IMR-90 (cell line): ENCODE results near the gene NUDT6. TPM values are rescaled to one million over a fixed set of nuclear protein-coding genes. Genes with fewer than 3 reads are reported as not detected.

ENCODE experiments used
- ATAC-seq: fragments of 200-7000 bp; cut with Tn5 transposase; 2 replicates; pipeline ENCODE4 v1.9.1; 2020; ENCODE audit warnings: low read depth, mild to moderate bottlenecking, moderate library complexity
- BruUV-seq: library from RNA; stranded (reverse); fragments of 400-500 nt; replicated peaks from 2 replicates; lab custom pipeline; 2021; lab: Mats Ljungman, UMichigan
- CTCF ChIA-PET: fragments of 300-600 bp; formaldehyde crosslinking; extraction: SDS; loops from one replicate; lab custom pipeline; 2021; ENCODE audit warnings: antibody characterized with exemption; lab: Yijun Ruan, JAX
- POLR2A ChIA-PET: fragments of 300-600 bp; sonication (Branson Sonifier 250); formaldehyde crosslinking; loops from one replicate; lab custom pipeline; 2022; ENCODE audit warnings: antibody characterized with exemption; ENCODE audit not compliant: unreplicated experiment; lab: Charles Lee
- DNase-seq: peaks from one replicate; pipeline ENCODE4 v3.0.0; 2013
- H2AFZ ChIP-seq: replicated peaks from 2 replicates; pipeline ENCODE3; 2013; ENCODE audit warnings: low read length, mild to moderate bottlenecking; ENCODE audit not compliant: poor library complexity
- H2AK5ac ChIP-seq: 2 replicates; pipeline ENCODE4 v1.6.1; 2013; ENCODE audit warnings: low read depth, low read length, inconsistent platforms
- H2AK9ac ChIP-seq: replicated peaks from 2 replicates; pipeline ENCODE3; 2013; ENCODE audit warnings: mild to moderate bottlenecking, low read depth, low read length, moderate library complexity; ENCODE audit not compliant: poor library complexity
- H2BK120ac ChIP-seq: 2 replicates; pipeline ENCODE4 v1.6.1; 2013; ENCODE audit warnings: low read depth, low read length, inconsistent platforms
- H2BK15ac ChIP-seq: 3 replicates; pipeline ENCODE4 v1.6.1; 2013; ENCODE audit warnings: low read depth, low read length, inconsistent platforms
- H2BK20ac ChIP-seq: 2 replicates; pipeline ENCODE4 v1.6.1; 2013; ENCODE audit warnings: low read depth, mild to moderate bottlenecking, inconsistent platforms, low read length, moderate library complexity
- H2BK5ac ChIP-seq: 2 replicates; pipeline ENCODE4 v1.6.1; 2013; ENCODE audit warnings: mild to moderate bottlenecking, low read depth, low read length, inconsistent platforms; ENCODE audit not compliant: poor library complexity, severe bottlenecking
- H3K14ac ChIP-seq: replicated peaks from 2 replicates; pipeline ENCODE4 v1.6.1; 2013; ENCODE audit warnings: low read depth, low read length, inconsistent platforms
- H3K18ac ChIP-seq: 2 replicates; pipeline ENCODE4 v1.6.1; 2013; ENCODE audit warnings: low read depth, low read length, control low read depth
- H3K23ac ChIP-seq: 2 replicates; pipeline ENCODE4 v1.6.1; 2013; ENCODE audit warnings: low read depth, low read length, inconsistent platforms
- H3K27ac ChIP-seq: 2 replicates; pipeline ENCODE4 v1.5.1; 2013; ENCODE audit warnings: mild to moderate bottlenecking, control low read depth, low read length; ENCODE audit not compliant: insufficient read depth
- H3K27me3 ChIP-seq: 2 replicates; pipeline ENCODE4 v1.6.1; 2013; ENCODE audit warnings: low read length; ENCODE audit not compliant: control insufficient read depth, insufficient read depth
- H3K36me3 ChIP-seq: 2 replicates; pipeline ENCODE4 v1.6.1; 2013; ENCODE audit warnings: low read length, mixed read lengths; ENCODE audit not compliant: control insufficient read depth, insufficient read depth
- H3K4ac ChIP-seq: 2 replicates; pipeline ENCODE4 v1.6.1; 2013; ENCODE audit warnings: low read depth, low read length, inconsistent platforms
- H3K4me1 ChIP-seq: 2 replicates; pipeline ENCODE4 v1.6.1; 2013; ENCODE audit warnings: low read length, mixed read lengths; ENCODE audit not compliant: control insufficient read depth, insufficient read depth
- H3K4me2 ChIP-seq: 2 replicates; pipeline ENCODE4 v1.6.1; 2013; ENCODE audit warnings: low read depth, mild to moderate bottlenecking, control low read depth, low read length, moderate library complexity
- H3K4me3 ChIP-seq: 2 replicates; pipeline ENCODE4 v1.5.1; 2013; ENCODE audit warnings: low read depth, mild to moderate bottlenecking, control low read depth, low read length, moderate library complexity; ENCODE audit not compliant: insufficient read depth
- H3K56ac ChIP-seq: 2 replicates; pipeline ENCODE4 v1.6.1; 2013; ENCODE audit warnings: low read length, inconsistent platforms; ENCODE audit not compliant: insufficient read depth; ENCODE audit errors: extremely low read depth
- H3K79me1 ChIP-seq, 2 experiments: 2 replicates each; pipeline ENCODE4 v1.6.1; 2013; ENCODE audit warnings: low read length in 2 of 2, inconsistent platforms in 1 of 2, low read depth in 1 of 2
- H3K9ac ChIP-seq: 2 replicates; pipeline ENCODE4 v1.6.1; 2013; ENCODE audit warnings: low read depth, low read length, control low read depth
- H3K9me1 ChIP-seq: 2 replicates; pipeline ENCODE4 v1.6.1; 2013; ENCODE audit warnings: low read length, inconsistent platforms; ENCODE audit not compliant: insufficient read depth
- H3K9me3 ChIP-seq: 2 replicates; pipeline ENCODE4 v1.6.1; 2013; ENCODE audit warnings: low read length; ENCODE audit not compliant: control insufficient read depth, insufficient read depth
- H4K20me1 ChIP-seq: 2 replicates; pipeline ENCODE4 v1.6.1; 2013; ENCODE audit warnings: low read length, inconsistent platforms; ENCODE audit not compliant: insufficient read depth
- H4K5ac ChIP-seq: 2 replicates; pipeline ENCODE4 v1.6.1; 2013; ENCODE audit warnings: mild to moderate bottlenecking, low read depth, low read length, control low read depth
- H4K8ac ChIP-seq, 2 experiments: 2 replicates each; pipeline ENCODE4 v1.6.1; 2013; ENCODE audit warnings: low read depth in 2 of 2, low read length in 2 of 2, control low read depth in 1 of 2, inconsistent platforms in 1 of 2
- H4K91ac ChIP-seq: 2 replicates; pipeline ENCODE4 v1.6.1; 2013; ENCODE audit warnings: low read depth, low read length, inconsistent platforms; ENCODE audit not compliant: insufficient read depth
- BHLHE40 ChIP-seq: fragments of 150-350 bp; IDR thresholded peaks from 2 replicates; pipeline ENCODE4 v1.6.1; 2016; ENCODE audit warnings: mild to moderate bottlenecking, low read depth, low read length
- CEBPB ChIP-seq: IDR thresholded peaks from 2 replicates; pipeline ENCODE4 v1.6.1; 2012; ENCODE audit warnings: low read depth, low read length, improper control_type of control experiment
- CTCF ChIP-seq: conservative IDR thresholded peaks from 2 replicates; pipeline ENCODE4 v1.5.1; 2012; ENCODE audit warnings: mild to moderate bottlenecking, low read depth, low read length, improper control_type of control experiment
- ELK1 ChIP-seq: fragments of 150-350 bp; IDR thresholded peaks from 2 replicates; pipeline ENCODE4 v1.6.1; 2016; ENCODE audit warnings: low read depth, mild to moderate bottlenecking, low read length, moderate library complexity, borderline replicate concordance
- FOS ChIP-seq: fragments of 150-350 bp; IDR thresholded peaks from 2 replicates; pipeline ENCODE4 v1.6.1; 2016; ENCODE audit warnings: low read depth, low read length
- MAFK ChIP-seq: IDR thresholded peaks from 2 replicates; pipeline ENCODE4 v1.6.1; 2012; ENCODE audit warnings: low read depth, low read length, improper control_type of control experiment
- MAZ ChIP-seq: IDR thresholded peaks from 2 replicates; pipeline ENCODE4 v1.6.1; 2012; ENCODE audit warnings: low read depth, mild to moderate bottlenecking, low read length, improper control_type of control experiment, moderate library complexity, borderline replicate concordance
- MXI1 ChIP-seq: IDR thresholded peaks from 2 replicates; pipeline ENCODE4 v1.6.1; 2012; ENCODE audit warnings: low read depth, mild to moderate bottlenecking, low read length, moderate library complexity, borderline replicate concordance
- NFE2L2 ChIP-seq: fragments of 150-350 bp; IDR thresholded peaks from 2 replicates; pipeline ENCODE4 v1.6.1; 2016; ENCODE audit warnings: low read depth, mild to moderate bottlenecking, low read length
- POLR2A ChIP-seq: IDR thresholded peaks from 2 replicates; pipeline ENCODE4 v1.6.1; 2012; ENCODE audit warnings: mild to moderate bottlenecking, low read depth, low read length
- RAD21 ChIP-seq: IDR thresholded peaks from 2 replicates; pipeline ENCODE4 v1.6.1; 2012; ENCODE audit warnings: low read length, improper control_type of control experiment
- RCOR1 ChIP-seq: IDR thresholded peaks from 2 replicates; pipeline ENCODE4 v1.6.1; 2012; ENCODE audit warnings: mild to moderate bottlenecking, low read length, improper control_type of control experiment; ENCODE audit not compliant: insufficient replicate concordance
- RFX5 ChIP-seq: IDR thresholded peaks from 2 replicates; pipeline ENCODE4 v1.8.0; 2012; ENCODE audit warnings: low read depth, mild to moderate bottlenecking, low read length, moderate library complexity
- SMC3 ChIP-seq: fragments of 150-350 bp; IDR thresholded peaks from 2 replicates; pipeline ENCODE4 v1.6.1; 2016; ENCODE audit warnings: low read depth, mild to moderate bottlenecking, antibody characterized with exemption, low read length, moderate library complexity
- USF2 ChIP-seq: fragments of 150-350 bp; IDR thresholded peaks from 2 replicates; pipeline ENCODE4 v1.6.1; 2017; ENCODE audit warnings: mild to moderate bottlenecking, antibody characterized with exemption, low read length, low read depth
- WGBS, 2 experiments: methylation state at CpG; one replicate each; pipeline versions ENCODE4 v1.1.5 to v1.1.7; 2013; ENCODE audit warnings: missing lambda C conversion rate in 2 of 2; ENCODE audit not compliant: insufficient read length in 1 of 2; ENCODE audit errors: extremely low coverage in 2 of 2; 5-methylcytosine and 5-hydroxymethylcytosine counted together
- dilution Hi-C: fragments of 300-500 bp; cut with HindIII; formaldehyde crosslinking; loops from one replicate; pipeline ENCODE4 v1.14.3; 2018; ENCODE audit warnings: low sequenced_read_pairs; ENCODE audit not compliant: unreplicated experiment
- in situ Hi-C: fragments of 300-500 bp; cut with MboI; formaldehyde crosslinking; loops from 3 replicates; pipeline ENCODE4 v1.14.3; 2019; ENCODE audit warnings: low sequenced_read_pairs, inconsistent platforms, mixed read lengths
- intact Hi-C: fragments of 100-400 bp; cut with micrococcal nuclease; formaldehyde crosslinking; loops from 2 replicates; pipeline ENCODE4 v1.10.0; 2022
- polyA plus RNA-seq, 3 experiments: library from polyadenylated mRNA; depleted of rRNA; stranded (reverse); fragments of >200 nt; gene quantifications; 2 replicates each; pipeline ENCODE4 v1.2.3, GENCODE V29; 2012; ENCODE audit warnings: low replicate concordance in 1 of 3
- total RNA-seq: library from RNA; depleted of rRNA; stranded (reverse); fragments of >200 nt; gene quantifications from 2 replicates; pipeline ENCODE4 v1.2.3, GENCODE V29; 2012

Gene NUDT6
- total and polyA plus RNA-seq, 2 of the 4 experiments (the other 2 are of a cell fraction), result 2.7 to 4.8 TPM

GRCh38 chr4:122946142-122946541, 23.7 kb upstream of the NUDT6 start:
- H3K56ac ChIP-seq, result no peak overlapping the region
- H3K4me3 ChIP-seq, result no peak overlapping the region
- no peak overlapping the region for H2BK20ac ChIP-seq
- DNase-seq (no peak), ATAC-seq (no peak)
- H3K9me3 ChIP-seq, result no peaks in the 10 kb centered on the region
- dilution Hi-C loops (no loop called here), in situ Hi-C loops (no loop called here), intact Hi-C loops (no loop called here)
- no peak overlapping the region for H3K9ac ChIP-seq
- H3K18ac ChIP-seq, result no peak overlapping the region
- peaks cover 18% of the 10 kb centered on the region for H3K36me3 ChIP-seq
- no peak overlapping the region for H3K23ac ChIP-seq
- no TSS peak for BruUV-seq
- TF ChIP-seq NFE2L2, result no peak
- TF ChIP-seq MAZ, result no peak
- no peak for TF ChIP-seq RAD21
- no peak for TF ChIP-seq CEBPB
- TF ChIP-seq SMC3, result no peak
- no peak for TF ChIP-seq POLR2A
- no peak for TF ChIP-seq ELK1
- TF ChIP-seq FOS, result no peak
- no peak for TF ChIP-seq MXI1
- no peak for TF ChIP-seq MAFK
- no peak for TF ChIP-seq USF2
- TF ChIP-seq RCOR1, result no peak
- no peak for TF ChIP-seq BHLHE40
- no peak for TF ChIP-seq CTCF
- no peak for TF ChIP-seq RFX5
- no peaks in the 10 kb centered on the region for H3K27me3 ChIP-seq
- H3K14ac ChIP-seq, result no peak overlapping the region
- no peak overlapping the region for H4K8ac ChIP-seq
- H4K5ac ChIP-seq, result no peak overlapping the region
- no peak overlapping the region for H2BK120ac ChIP-seq
- H3K9me1 ChIP-seq, result no peaks in the 10 kb centered on the region; the same call in 1 of the 2 replicates
- H3K4me2 ChIP-seq, result no peak overlapping the region
- ChIA-PET POLR2A (no interaction called here), CTCF (no interaction called here)
- no peak overlapping the region for H3K27ac ChIP-seq
- H2BK15ac ChIP-seq, result no peak overlapping the region
- no peak overlapping the region for H3K4ac ChIP-seq
- no peaks in the 10 kb centered on the region for H3K4me1 ChIP-seq
- no peak overlapping the region for H2AK5ac ChIP-seq
- H4K20me1 ChIP-seq, result no peaks in the 10 kb centered on the region
- no peak overlapping the region for H2AK9ac ChIP-seq
- no CpG with 5 or more reads among the region's 1 CpG for WGBS, 2 experiments
- no peak overlapping the region for H2AFZ ChIP-seq
- H4K91ac ChIP-seq, result no peak overlapping the region
- H3K79me1 ChIP-seq, result no peaks in the 10 kb centered on the region
- H2BK5ac ChIP-seq, result no peak overlapping the region
